ENCODE measurements around the gene RASGRP3. TPM values are rescaled to one million over a fixed set of nuclear protein-coding genes. Genes with fewer than 3 reads are reported as not detected.
A peak's percentile ranks its signal among the peaks of the same experiment; 100 is the strongest.

The RASGRP3 gene
- total RNA-seq, 1 donor from 2014 or later: 487 TPM

- Mint-ChIP-seq H3K4me3 (ENCODE audit: unreplicated experiment) (no peak overlapping the region), H3K27ac (ENCODE audit: unreplicated experiment) (no peak overlapping the region), H3K27me3 (ENCODE audit: unreplicated experiment) (peaks cover 11% of the 10 kb centered on the region), H3K9me3 (ENCODE audit: unreplicated experiment) (no peaks in the 10 kb centered on the region), H3K4me1 (ENCODE audit: unreplicated experiment) (peaks cover 34% of the 10 kb centered on the region), H3K36me3 (ENCODE audit: low read depth, unreplicated experiment) (peaks cover 37% of the 10 kb centered on the region)
- DNase-seq (ENCODE audit: low spot score): no peak
- TF ChIP-seq CTCF (IDR thresholded peaks at IDR 0.05; ENCODE audit: unreplicated experiment): no peak
These were observed 7.2 kb upstream of the RASGRP3 start for GRCh38 chr2:33469238-33469637.

GRCh38 chr2:33475224-33476130 is 972 bp upstream of the RASGRP3 start:
- peak overlapping the region; percentile 90 for H3K27ac Mint-ChIP-seq (ENCODE audit: unreplicated experiment)
- peak; percentile 58 for TF ChIP-seq CTCF (IDR thresholded peaks at IDR 0.05; ENCODE audit: unreplicated experiment)
- peak overlapping the region; percentile 37 for H3K4me3 Mint-ChIP-seq (ENCODE audit: unreplicated experiment)
- peaks cover 70% of the 10 kb centered on the region for H3K36me3 Mint-ChIP-seq (ENCODE audit: low read depth, unreplicated experiment)
- no peaks in the 10 kb centered on the region for H3K9me3 Mint-ChIP-seq (ENCODE audit: unreplicated experiment)
- H3K4me1 Mint-ChIP-seq (ENCODE audit: unreplicated experiment): peaks cover 70% of the 10 kb centered on the region
- peak; percentile 68 for DNase-seq (ENCODE audit: low spot score)
- H3K27me3 Mint-ChIP-seq (ENCODE audit: unreplicated experiment): peaks cover 16% of the 10 kb centered on the region

GRCh38 chr2:33476793-33477190 is 343 bp downstream of the RASGRP3 start:
- peaks cover 76% of the 10 kb centered on the region for H3K36me3 Mint-ChIP-seq (ENCODE audit: low read depth, unreplicated experiment)
- peak overlapping the region; percentile 37 for H3K4me3 Mint-ChIP-seq (ENCODE audit: unreplicated experiment)
- peak overlapping the region; percentile 90 for H3K27ac Mint-ChIP-seq (ENCODE audit: unreplicated experiment)
- peaks cover 75% of the 10 kb centered on the region for H3K4me1 Mint-ChIP-seq (ENCODE audit: unreplicated experiment)
- H3K27me3 Mint-ChIP-seq (ENCODE audit: unreplicated experiment): peaks cover 16% of the 10 kb centered on the region
- TF ChIP-seq CTCF (IDR thresholded peaks at IDR 0.05; ENCODE audit: unreplicated experiment): no peak
- DNase-seq (ENCODE audit: low spot score): no peak
- H3K9me3 Mint-ChIP-seq (ENCODE audit: unreplicated experiment): no peaks in the 10 kb centered on the region

GRCh38 chr2:33477473-33478468 is 1.3 kb downstream of the RASGRP3 start:
- peaks cover 75% of the 10 kb centered on the region for H3K36me3 Mint-ChIP-seq (ENCODE audit: low read depth, unreplicated experiment)
- peak overlapping the region; percentile 25 for H3K27ac Mint-ChIP-seq (ENCODE audit: unreplicated experiment)
- H3K9me3 Mint-ChIP-seq (ENCODE audit: unreplicated experiment): no peaks in the 10 kb centered on the region
- no peak for TF ChIP-seq CTCF (IDR thresholded peaks at IDR 0.05; ENCODE audit: unreplicated experiment)
- no peak for DNase-seq (ENCODE audit: low spot score)
- H3K27me3 Mint-ChIP-seq (ENCODE audit: unreplicated experiment): peaks cover 13% of the 10 kb centered on the region
- H3K4me1 Mint-ChIP-seq (ENCODE audit: unreplicated experiment): peaks cover 73% of the 10 kb centered on the region
- H3K4me3 Mint-ChIP-seq (ENCODE audit: unreplicated experiment): peak overlapping the region; percentile 80

Data from endothelial cell (in vitro differentiated cells).